Measurements from ENCODE around the gene IL12RB2.

DNA sequence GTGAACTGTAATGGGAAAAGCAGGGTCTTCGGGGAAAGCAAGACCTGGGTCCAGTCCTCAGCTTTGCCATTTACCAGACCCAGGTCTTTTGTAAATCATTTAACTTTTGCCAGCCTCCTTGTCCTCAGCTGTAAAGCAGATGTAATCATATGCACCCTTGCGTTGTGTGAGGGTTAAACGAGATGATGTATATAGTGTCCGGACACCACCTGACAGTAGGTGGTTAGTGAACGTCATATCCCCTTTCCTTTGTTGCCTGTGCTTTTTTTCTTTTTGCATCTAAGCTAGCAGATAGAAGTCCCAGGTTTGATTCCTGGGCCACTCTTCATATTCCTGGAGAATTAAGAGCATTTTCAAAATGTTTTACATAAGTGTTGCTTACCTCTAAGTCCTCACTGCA is 28.5 kb downstream of the IL12RB2 start:
- no peak for TF ChIP-seq POLR2A (IDR thresholded peaks at IDR 0.05)
- TF ChIP-seq, protein P1, sequence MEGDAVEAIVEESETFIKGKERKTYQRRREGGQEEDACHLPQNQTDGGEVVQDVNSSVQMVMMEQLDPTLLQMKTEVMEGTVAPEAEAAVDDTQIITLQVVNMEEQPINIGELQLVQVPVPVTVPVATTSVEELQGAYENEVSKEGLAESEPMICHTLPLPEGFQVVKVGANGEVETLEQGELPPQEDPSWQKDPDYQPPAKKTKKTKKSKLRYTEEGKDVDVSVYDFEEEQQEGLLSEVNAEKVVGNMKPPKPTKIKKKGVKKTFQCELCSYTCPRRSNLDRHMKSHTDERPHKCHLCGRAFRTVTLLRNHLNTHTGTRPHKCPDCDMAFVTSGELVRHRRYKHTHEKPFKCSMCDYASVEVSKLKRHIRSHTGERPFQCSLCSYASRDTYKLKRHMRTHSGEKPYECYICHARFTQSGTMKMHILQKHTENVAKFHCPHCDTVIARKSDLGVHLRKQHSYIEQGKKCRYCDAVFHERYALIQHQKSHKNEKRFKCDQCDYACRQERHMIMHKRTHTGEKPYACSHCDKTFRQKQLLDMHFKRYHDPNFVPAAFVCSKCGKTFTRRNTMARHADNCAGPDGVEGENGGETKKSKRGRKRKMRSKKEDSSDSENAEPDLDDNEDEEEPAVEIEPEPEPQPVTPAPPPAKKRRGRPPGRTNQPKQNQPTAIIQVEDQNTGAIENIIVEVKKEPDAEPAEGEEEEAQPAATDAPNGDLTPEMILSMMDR (IDR thresholded peaks at IDR 0.05): no peak

Measured in uterus (tissue), 2 donors.